Subcutaneous adipose tissue (tissue), 4 donors: ENCODE data around the gene SOBP. TPM values are rescaled to one million over a fixed set of nuclear protein-coding genes. Genes with fewer than 3 reads are reported as not detected.

Experiments
- total RNA-seq, 4 donors: library from RNA; depleted of rRNA; stranded (reverse); fragments of >200 nt; gene quantifications; one replicate each; pipeline ENCODE4 v1.1.0, GENCODE V29; 2016
- TF ChIP-seq, protein P1 (sequence below): fragments of 450-650 bp; IDR thresholded peaks from one replicate; pipeline ENCODE4 v1.5.1; 2016; ENCODE audit warnings: low read depth, mild to moderate bottlenecking, control low read depth, antibody characterized with exemption, moderate library complexity

The SOBP gene
- total RNA-seq, 4 donors from 2014 or later, result 4.0 to 7.5 (median 5.5) TPM

- TF ChIP-seq, protein P1, sequence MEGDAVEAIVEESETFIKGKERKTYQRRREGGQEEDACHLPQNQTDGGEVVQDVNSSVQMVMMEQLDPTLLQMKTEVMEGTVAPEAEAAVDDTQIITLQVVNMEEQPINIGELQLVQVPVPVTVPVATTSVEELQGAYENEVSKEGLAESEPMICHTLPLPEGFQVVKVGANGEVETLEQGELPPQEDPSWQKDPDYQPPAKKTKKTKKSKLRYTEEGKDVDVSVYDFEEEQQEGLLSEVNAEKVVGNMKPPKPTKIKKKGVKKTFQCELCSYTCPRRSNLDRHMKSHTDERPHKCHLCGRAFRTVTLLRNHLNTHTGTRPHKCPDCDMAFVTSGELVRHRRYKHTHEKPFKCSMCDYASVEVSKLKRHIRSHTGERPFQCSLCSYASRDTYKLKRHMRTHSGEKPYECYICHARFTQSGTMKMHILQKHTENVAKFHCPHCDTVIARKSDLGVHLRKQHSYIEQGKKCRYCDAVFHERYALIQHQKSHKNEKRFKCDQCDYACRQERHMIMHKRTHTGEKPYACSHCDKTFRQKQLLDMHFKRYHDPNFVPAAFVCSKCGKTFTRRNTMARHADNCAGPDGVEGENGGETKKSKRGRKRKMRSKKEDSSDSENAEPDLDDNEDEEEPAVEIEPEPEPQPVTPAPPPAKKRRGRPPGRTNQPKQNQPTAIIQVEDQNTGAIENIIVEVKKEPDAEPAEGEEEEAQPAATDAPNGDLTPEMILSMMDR, result no peak
Observed at GRCh38 chr6:107667790-107668189, 177.9 kb downstream of the SOBP start.

DNA sequence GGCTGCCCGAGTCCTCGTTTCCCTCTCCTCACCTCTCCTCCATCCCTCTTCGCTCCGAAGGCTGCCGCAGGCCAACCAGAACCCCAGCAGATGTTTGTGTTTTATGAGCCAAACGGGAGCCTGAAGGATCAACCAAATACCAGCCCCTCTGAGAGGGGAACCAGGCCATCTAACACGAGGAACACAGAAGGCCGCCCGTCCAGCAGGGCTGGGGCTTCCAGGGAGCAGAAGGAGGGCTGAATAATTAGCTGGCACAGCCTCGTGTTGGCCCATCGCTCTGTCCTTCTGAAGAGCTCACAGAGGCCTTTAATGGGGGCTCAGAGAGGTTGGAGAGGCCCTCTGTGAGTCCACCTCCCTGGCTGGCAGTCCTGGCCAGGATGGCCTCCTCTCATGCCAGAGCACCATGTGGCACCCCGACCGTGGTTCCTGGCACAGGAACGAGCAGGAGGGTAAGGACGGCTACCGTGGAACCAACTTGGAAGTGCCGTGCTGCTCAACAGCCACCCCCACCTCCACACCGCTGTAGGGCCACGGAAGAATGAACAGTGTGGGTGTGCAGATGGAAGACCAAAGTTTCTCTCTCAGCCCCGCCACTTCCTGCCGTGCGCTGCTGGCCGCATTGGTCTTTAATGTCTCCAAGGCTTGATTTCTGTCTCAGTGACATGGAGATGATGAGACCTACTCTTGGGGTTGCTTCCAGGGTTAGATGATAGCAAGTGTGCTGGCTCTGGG, 179.0 kb downstream of the SOBP start:
- TF ChIP-seq, protein P1, result no peak

DNA sequence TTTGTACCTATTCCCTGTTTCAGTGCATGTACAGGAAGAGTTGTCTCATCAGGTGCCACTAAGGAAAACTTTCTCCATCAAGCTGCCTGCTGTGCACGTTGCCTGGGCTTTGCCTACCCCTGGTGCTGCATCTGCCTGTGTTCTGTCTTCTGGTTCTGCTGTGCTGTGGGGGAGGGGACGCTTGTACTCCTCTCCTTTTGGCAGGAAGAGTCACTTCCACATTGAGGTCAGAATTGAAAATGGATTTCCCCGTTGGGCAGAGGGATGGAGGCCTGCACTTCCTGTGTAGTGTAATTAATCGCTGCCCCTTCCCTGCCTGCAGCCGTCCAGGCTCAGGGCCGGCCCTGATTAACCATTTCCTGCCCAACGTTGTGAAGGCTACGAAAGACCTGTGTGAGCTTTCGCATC, 180.9 kb downstream of the SOBP start:
- TF ChIP-seq, protein P1, result no peak

DNA sequence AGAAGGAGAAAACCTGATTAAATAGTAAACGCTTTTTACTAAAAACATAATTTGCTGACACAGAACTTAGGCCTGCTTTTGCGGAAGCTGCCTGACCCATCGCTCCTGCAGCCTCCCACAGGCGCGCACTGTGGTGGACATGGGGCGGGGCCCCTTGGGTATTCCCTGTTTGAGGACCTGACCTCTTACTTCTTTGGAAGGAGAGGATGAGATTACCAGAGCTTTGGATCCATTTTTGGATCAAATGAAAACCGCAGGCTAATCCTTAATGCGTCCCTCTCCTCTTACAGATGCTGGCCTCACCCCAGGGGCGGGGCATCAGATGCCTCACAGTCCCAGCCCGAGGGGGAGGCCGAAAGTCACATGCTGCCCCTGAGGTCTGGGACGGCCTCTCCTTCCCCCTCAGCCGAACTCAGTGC, 183.2 kb downstream of the SOBP start:
- TF ChIP-seq, protein P1, result no peak

DNA sequence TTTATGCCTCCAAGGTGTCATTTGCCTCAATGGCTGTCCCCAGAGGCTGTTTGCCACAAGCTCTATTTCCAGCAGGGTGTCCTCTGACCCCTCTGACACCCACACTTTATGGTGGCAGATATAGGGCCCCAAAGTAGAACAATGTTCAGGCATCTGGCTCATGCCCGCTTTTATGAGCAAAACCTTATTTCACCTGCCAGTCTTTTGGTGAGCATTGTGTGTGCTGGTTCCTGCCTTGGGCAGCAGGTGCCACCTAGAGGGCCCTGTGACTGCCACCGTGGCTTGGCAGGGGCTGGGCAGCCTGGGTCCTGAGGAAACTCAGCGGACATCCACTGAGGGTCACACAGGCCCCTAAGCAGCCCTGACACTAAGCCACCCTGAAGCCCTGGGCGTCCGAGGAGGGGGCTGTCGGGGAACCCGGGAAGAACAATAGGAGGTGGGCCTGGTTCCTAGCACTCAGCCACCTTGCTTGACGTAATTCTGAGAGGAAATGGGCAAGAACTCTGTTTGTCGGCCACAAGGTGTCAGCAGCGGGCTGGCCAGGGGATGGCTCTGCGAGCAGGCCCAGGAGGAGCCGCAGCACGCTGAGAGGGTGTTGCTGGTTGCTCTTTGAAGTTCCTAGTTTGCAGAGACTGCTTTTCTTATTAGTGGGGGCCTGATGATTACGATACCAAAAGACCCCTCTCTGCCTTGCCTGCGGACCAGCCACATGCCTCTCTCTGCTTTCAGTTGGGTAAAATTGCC, 185.2 kb downstream of the SOBP start:
- TF ChIP-seq, protein P1, result no peak

- TF ChIP-seq, protein P1, result no peak
Observed at GRCh38 chr6:107676042-107676441, 186.1 kb downstream of the SOBP start.

GRCh38 chr6:107677399-107677798, 187.5 kb downstream of the SOBP start:
- TF ChIP-seq, protein P1, result no peak
